Measurements from ENCODE around the gene KRT17. TPM values are rescaled to one million over a fixed set of nuclear protein-coding genes. Genes with fewer than 3 reads are reported as not detected.

KRT17 gene
- total RNA-seq (2014; rRNA removed; shearing (Covaris generic)) = 0.51 and 3.8 TPM in 2 replicates
- polyA plus RNA-seq (2016; fragmentation: Nextera tagmentation; extraction: Ambion mirVana) = 1.4 and 1.8 TPM in 2 replicates

GRCh38 chr17:41624208-41625101 is at the start of gene KRT17:
Gene KRT17, minus strand, starts transcription at chr17:41624575. Its CDS starts 66 bp downstream, at chr17:41624509.
- Histone ChIP-seq H3K27me3 (replicated peaks; ENCODE audit: insufficient read depth) (no peaks in the 10 kb centered on the region), H3K9ac (no peak within 1 kb of the TSS), H3F3A (ENCODE audit: insufficient read depth) (no peaks in the 10 kb centered on the region), H3K4me2 (ENCODE audit: unreplicated experiment) (no peak within 1 kb of the TSS), H3K79me2 (ENCODE audit: insufficient read depth) (no peaks in the 10 kb centered on the region), H4K20me1 (ENCODE audit: insufficient read depth) (no peaks in the 10 kb centered on the region), H3K9me3 (ENCODE audit: low read depth) (no peaks in the 10 kb centered on the region), H3K4me3 (no peak within 1 kb of the TSS), H3K4me1 (ENCODE audit: insufficient read depth) (no peaks in the 10 kb centered on the region), H3K36me3 (ENCODE audit: low read depth) (no peaks in the 10 kb centered on the region), H3K9me2 (ENCODE audit: insufficient read depth) (no peaks in the 10 kb centered on the region), H2AFZ (no peak within 1 kb of the TSS), H3K27ac (no peak within 1 kb of the TSS)
- no peak for DNase-seq
- 75 to 78% methylated on average over 31 to 32 of the region's 33 CpGs for WGBS, 2 experiments (ENCODE audit: low coverage in 1 of 2, low lambda C conversion rate in 2 of 2, missing lambda C conversion rate in 2 of 2)
- in situ Hi-C loops (cut with MboI) = no loop called here
- TF ChIP-seq EZH2phosphoT487 (IDR thresholded peaks at IDR 0.05; ENCODE audit: insufficient read depth, low read depth) (no peak), EZH2 (IDR thresholded peaks at IDR 0.05; ENCODE audit: insufficient read depth, poor library complexity, severe bottlenecking) (no peak)

- DNase-seq = no peak
- Histone ChIP-seq H3K9ac (no peak overlapping the region), H3K36me3 (ENCODE audit: low read depth) (no peaks in the 10 kb centered on the region), H4K20me1 (ENCODE audit: insufficient read depth) (no peaks in the 10 kb centered on the region), H3K4me3 (no peak overlapping the region), H3K4me2 (ENCODE audit: unreplicated experiment) (no peak overlapping the region), H3K27me3 (replicated peaks; ENCODE audit: insufficient read depth) (no peaks in the 10 kb centered on the region), H2AFZ (no peak overlapping the region), H3K9me2 (ENCODE audit: insufficient read depth) (no peaks in the 10 kb centered on the region), H3K79me2 (ENCODE audit: insufficient read depth) (no peaks in the 10 kb centered on the region), H3F3A (ENCODE audit: insufficient read depth) (no peaks in the 10 kb centered on the region), H3K4me1 (ENCODE audit: insufficient read depth) (no peaks in the 10 kb centered on the region), H3K9me3 (ENCODE audit: low read depth) (no peaks in the 10 kb centered on the region), H3K27ac (no peak overlapping the region)
- in situ Hi-C loops (cut with MboI) = loop anchor here (25.0 kb wide), 2 partner anchors 335 to 1060 kb away; no protein-coding TSS in a partner anchor
- TF ChIP-seq EZH2 (IDR thresholded peaks at IDR 0.05; ENCODE audit: insufficient read depth, poor library complexity, severe bottlenecking) = no peak
- WGBS, 2 experiments (ENCODE audit: low coverage in 1 of 2, low lambda C conversion rate in 2 of 2, missing lambda C conversion rate in 2 of 2) = 87 to 88% methylated on average over 7 of the region's 7 CpGs
Observed at GRCh38 chr17:41672153-41672552, 47.8 kb upstream of the KRT17 start.

GRCh38 chr17:41667280-41668041 is 43.1 kb upstream of the KRT17 start:
- Histone ChIP-seq H4K20me1 (ENCODE audit: insufficient read depth) (no peaks in the 10 kb centered on the region), H3K27ac (no peak overlapping the region), H2AFZ (peak overlapping the region; percentile 99), H3K27me3 (replicated peaks; ENCODE audit: insufficient read depth) (no peaks in the 10 kb centered on the region), H3F3A (ENCODE audit: insufficient read depth) (peaks cover 7% of the 10 kb centered on the region; the same call in 1 of the 2 replicates), H3K4me3 (peak overlapping the region; percentile 74; the same call in 1 of the 2 replicates), H3K36me3 (ENCODE audit: low read depth) (no peaks in the 10 kb centered on the region), H3K9me2 (ENCODE audit: insufficient read depth) (no peaks in the 10 kb centered on the region), H3K4me2 (ENCODE audit: unreplicated experiment) (peak overlapping the region; percentile 95), H3K4me1 (ENCODE audit: insufficient read depth) (peaks cover 5% of the 10 kb centered on the region), H3K9ac (peak overlapping the region; percentile 68), H3K79me2 (ENCODE audit: insufficient read depth) (no peaks in the 10 kb centered on the region), H3K9me3 (ENCODE audit: low read depth) (no peaks in the 10 kb centered on the region)
- TF ChIP-seq EZH2 (IDR thresholded peaks at IDR 0.05; ENCODE audit: insufficient read depth, poor library complexity, severe bottlenecking) = no peak
- no peak for TF ChIP-seq EZH2phosphoT487 (IDR thresholded peaks at IDR 0.05; ENCODE audit: insufficient read depth, low read depth)
- WGBS, 2 experiments (ENCODE audit: low coverage in 1 of 2, low lambda C conversion rate in 2 of 2, missing lambda C conversion rate in 2 of 2) = 47 to 49% methylated on average over 23 of the region's 23 CpGs
- no peak for DNase-seq
- in situ Hi-C loops (cut with MboI) = loop anchor here (10.0 to 25.0 kb wide), 3 partner anchors 330 to 1055 kb away; no protein-coding TSS in a partner anchor

- no peaks in the 10 kb centered on the region for H3K9me2 ChIP-seq (ENCODE audit: insufficient read depth)
- H3K9ac ChIP-seq = peak overlapping the region; percentile 68
- no peaks in the 10 kb centered on the region for H3K27me3 ChIP-seq (replicated peaks; ENCODE audit: insufficient read depth)
- peak overlapping the region; percentile 56 for H3K27ac ChIP-seq
- H2AFZ ChIP-seq = peak overlapping the region; percentile 99
- in situ Hi-C loops (cut with MboI) = loop anchor here (10.0 to 25.0 kb wide), 3 partner anchors 329 to 1054 kb away; no protein-coding TSS in a partner anchor
- peaks cover 7% of the 10 kb centered on the region; the same call in 1 of the 2 replicates for H3F3A ChIP-seq (ENCODE audit: insufficient read depth)
- H4K20me1 ChIP-seq (ENCODE audit: insufficient read depth) = no peaks in the 10 kb centered on the region
- H3K4me1 ChIP-seq (ENCODE audit: insufficient read depth) = peaks cover 5% of the 10 kb centered on the region
- peak; percentile 82 for DNase-seq
- 2% methylated on average over 21 to 23 of the region's 23 CpGs for WGBS, 2 experiments (ENCODE audit: low coverage in 1 of 2, low lambda C conversion rate in 2 of 2, missing lambda C conversion rate in 2 of 2)
- no peaks in the 10 kb centered on the region for H3K36me3 ChIP-seq (ENCODE audit: low read depth)
- peak overlapping the region; percentile 95 for H3K4me2 ChIP-seq (ENCODE audit: unreplicated experiment)
- no peaks in the 10 kb centered on the region for H3K79me2 ChIP-seq (ENCODE audit: insufficient read depth)
- no peaks in the 10 kb centered on the region for H3K9me3 ChIP-seq (ENCODE audit: low read depth)
- peak overlapping the region; percentile 74 for H3K4me3 ChIP-seq
- TF ChIP-seq EZH2phosphoT487 (IDR thresholded peaks at IDR 0.05; ENCODE audit: insufficient read depth, low read depth) = no peak
- no peak for TF ChIP-seq EZH2 (IDR thresholded peaks at IDR 0.05; ENCODE audit: insufficient read depth, poor library complexity, severe bottlenecking)
Observed at GRCh38 chr17:41666708-41667279, 42.4 kb upstream of the KRT17 start.
